SK-N-SH (cell line): Measurements from ENCODE around the gene DIPK1C.

ENCODE experiments used
- GABPA ChIP-seq: IDR thresholded peaks from 2 replicates; pipeline ENCODE4 v1.4.0; 2012; ENCODE audit warnings: low read depth, mild to moderate bottlenecking
- TF ChIP-seq, protein P1 (sequence below): IDR thresholded peaks from 2 replicates; pipeline ENCODE4 v1.4.0; 2012; ENCODE audit warnings: low read depth, borderline replicate concordance
- TF ChIP-seq, protein P2 (sequence below): fragments of 200-600 bp; sonication (generic); IDR thresholded peaks from 2 replicates; pipeline ENCODE4 v1.6.1; 2017; ENCODE audit warnings: antibody characterized with exemption, mild to moderate bottlenecking, moderate library complexity

DNA sequence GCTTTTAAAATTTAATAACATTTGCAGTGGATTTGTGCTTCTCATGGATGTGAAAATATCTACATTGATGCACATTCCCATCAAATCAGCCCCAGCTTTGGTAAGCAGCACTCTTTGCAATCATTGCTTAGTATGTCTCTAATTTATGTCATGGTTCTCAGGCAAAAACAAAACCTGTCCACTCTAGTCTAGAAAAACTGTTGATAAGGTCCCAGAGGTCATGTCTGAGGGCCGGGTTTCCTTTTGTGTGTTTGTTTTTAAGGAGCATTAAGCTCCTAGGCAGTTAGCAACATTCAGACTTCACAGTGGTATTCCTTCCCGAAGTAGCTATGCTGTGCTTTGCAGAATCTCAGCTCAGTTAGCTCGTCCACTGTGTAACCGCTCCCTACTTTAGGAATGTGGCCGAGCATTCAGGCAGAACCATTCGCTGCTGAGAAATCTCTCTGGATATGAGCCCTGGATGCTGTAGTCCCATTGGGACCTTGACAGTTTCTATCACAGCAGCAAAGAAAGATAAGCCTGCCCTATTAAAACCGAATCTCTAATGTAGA, 4.0 kb downstream of the DIPK1C start:
- TF ChIP-seq, protein P1, sequence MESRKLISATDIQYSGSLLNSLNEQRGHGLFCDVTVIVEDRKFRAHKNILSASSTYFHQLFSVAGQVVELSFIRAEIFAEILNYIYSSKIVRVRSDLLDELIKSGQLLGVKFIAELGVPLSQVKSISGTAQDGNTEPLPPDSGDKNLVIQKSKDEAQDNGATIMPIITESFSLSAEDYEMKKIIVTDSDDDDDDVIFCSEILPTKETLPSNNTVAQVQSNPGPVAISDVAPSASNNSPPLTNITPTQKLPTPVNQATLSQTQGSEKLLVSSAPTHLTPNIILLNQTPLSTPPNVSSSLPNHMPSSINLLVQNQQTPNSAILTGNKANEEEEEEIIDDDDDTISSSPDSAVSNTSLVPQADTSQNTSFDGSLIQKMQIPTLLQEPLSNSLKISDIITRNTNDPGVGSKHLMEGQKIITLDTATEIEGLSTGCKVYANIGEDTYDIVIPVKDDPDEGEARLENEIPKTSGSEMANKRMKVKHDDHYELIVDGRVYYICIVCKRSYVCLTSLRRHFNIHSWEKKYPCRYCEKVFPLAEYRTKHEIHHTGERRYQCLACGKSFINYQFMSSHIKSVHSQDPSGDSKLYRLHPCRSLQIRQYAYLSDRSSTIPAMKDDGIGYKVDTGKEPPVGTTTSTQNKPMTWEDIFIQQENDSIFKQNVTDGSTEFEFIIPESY, result no peak
- no peak for TF ChIP-seq GABPA
- TF ChIP-seq, protein P2, sequence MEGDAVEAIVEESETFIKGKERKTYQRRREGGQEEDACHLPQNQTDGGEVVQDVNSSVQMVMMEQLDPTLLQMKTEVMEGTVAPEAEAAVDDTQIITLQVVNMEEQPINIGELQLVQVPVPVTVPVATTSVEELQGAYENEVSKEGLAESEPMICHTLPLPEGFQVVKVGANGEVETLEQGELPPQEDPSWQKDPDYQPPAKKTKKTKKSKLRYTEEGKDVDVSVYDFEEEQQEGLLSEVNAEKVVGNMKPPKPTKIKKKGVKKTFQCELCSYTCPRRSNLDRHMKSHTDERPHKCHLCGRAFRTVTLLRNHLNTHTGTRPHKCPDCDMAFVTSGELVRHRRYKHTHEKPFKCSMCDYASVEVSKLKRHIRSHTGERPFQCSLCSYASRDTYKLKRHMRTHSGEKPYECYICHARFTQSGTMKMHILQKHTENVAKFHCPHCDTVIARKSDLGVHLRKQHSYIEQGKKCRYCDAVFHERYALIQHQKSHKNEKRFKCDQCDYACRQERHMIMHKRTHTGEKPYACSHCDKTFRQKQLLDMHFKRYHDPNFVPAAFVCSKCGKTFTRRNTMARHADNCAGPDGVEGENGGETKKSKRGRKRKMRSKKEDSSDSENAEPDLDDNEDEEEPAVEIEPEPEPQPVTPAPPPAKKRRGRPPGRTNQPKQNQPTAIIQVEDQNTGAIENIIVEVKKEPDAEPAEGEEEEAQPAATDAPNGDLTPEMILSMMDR, result no peak
